IMR-90 (cell line): ENCODE data around the gene ZFYVE21. TPM values are rescaled to one million over a fixed set of nuclear protein-coding genes. Genes with fewer than 3 reads are reported as not detected.

Experiments
- ATAC-seq: fragments of 200-7000 bp; cut with Tn5 transposase; 2 replicates; pipeline ENCODE4 v1.9.1; 2020; ENCODE audit warnings: low read depth, mild to moderate bottlenecking, moderate library complexity
- BruUV-seq: library from RNA; stranded (reverse); fragments of 400-500 nt; replicated peaks from 2 replicates; lab custom pipeline; 2021; lab: Mats Ljungman, UMichigan
- CTCF ChIA-PET: fragments of 300-600 bp; formaldehyde crosslinking; extraction: SDS; loops from one replicate; lab custom pipeline; 2021; ENCODE audit warnings: antibody characterized with exemption; lab: Yijun Ruan, JAX
- POLR2A ChIA-PET: fragments of 300-600 bp; sonication (Branson Sonifier 250); formaldehyde crosslinking; loops from one replicate; lab custom pipeline; 2022; ENCODE audit warnings: antibody characterized with exemption; ENCODE audit not compliant: unreplicated experiment; lab: Charles Lee
- DNase-seq: peaks from one replicate; pipeline ENCODE4 v3.0.0; 2013
- H2AFZ ChIP-seq: replicated peaks from 2 replicates; pipeline ENCODE3; 2013; ENCODE audit warnings: low read length, mild to moderate bottlenecking; ENCODE audit not compliant: poor library complexity
- H2AK5ac ChIP-seq: 2 replicates; pipeline ENCODE4 v1.6.1; 2013; ENCODE audit warnings: low read depth, low read length, inconsistent platforms
- H2AK9ac ChIP-seq: replicated peaks from 2 replicates; pipeline ENCODE3; 2013; ENCODE audit warnings: mild to moderate bottlenecking, low read depth, low read length, moderate library complexity; ENCODE audit not compliant: poor library complexity
- H2BK120ac ChIP-seq: 2 replicates; pipeline ENCODE4 v1.6.1; 2013; ENCODE audit warnings: low read depth, low read length, inconsistent platforms
- H2BK15ac ChIP-seq: 3 replicates; pipeline ENCODE4 v1.6.1; 2013; ENCODE audit warnings: low read depth, low read length, inconsistent platforms
- H2BK20ac ChIP-seq: 2 replicates; pipeline ENCODE4 v1.6.1; 2013; ENCODE audit warnings: low read depth, mild to moderate bottlenecking, inconsistent platforms, low read length, moderate library complexity
- H2BK5ac ChIP-seq: 2 replicates; pipeline ENCODE4 v1.6.1; 2013; ENCODE audit warnings: mild to moderate bottlenecking, low read depth, low read length, inconsistent platforms; ENCODE audit not compliant: poor library complexity, severe bottlenecking
- H3K14ac ChIP-seq: replicated peaks from 2 replicates; pipeline ENCODE4 v1.6.1; 2013; ENCODE audit warnings: low read depth, low read length, inconsistent platforms
- H3K18ac ChIP-seq: 2 replicates; pipeline ENCODE4 v1.6.1; 2013; ENCODE audit warnings: low read depth, low read length, control low read depth
- H3K23ac ChIP-seq: 2 replicates; pipeline ENCODE4 v1.6.1; 2013; ENCODE audit warnings: low read depth, low read length, inconsistent platforms
- H3K27ac ChIP-seq: 2 replicates; pipeline ENCODE4 v1.5.1; 2013; ENCODE audit warnings: mild to moderate bottlenecking, control low read depth, low read length; ENCODE audit not compliant: insufficient read depth
- H3K27me3 ChIP-seq: 2 replicates; pipeline ENCODE4 v1.6.1; 2013; ENCODE audit warnings: low read length; ENCODE audit not compliant: control insufficient read depth, insufficient read depth
- H3K36me3 ChIP-seq: 2 replicates; pipeline ENCODE4 v1.6.1; 2013; ENCODE audit warnings: low read length, mixed read lengths; ENCODE audit not compliant: control insufficient read depth, insufficient read depth
- H3K4ac ChIP-seq: 2 replicates; pipeline ENCODE4 v1.6.1; 2013; ENCODE audit warnings: low read depth, low read length, inconsistent platforms
- H3K4me1 ChIP-seq: 2 replicates; pipeline ENCODE4 v1.6.1; 2013; ENCODE audit warnings: low read length, mixed read lengths; ENCODE audit not compliant: control insufficient read depth, insufficient read depth
- H3K4me2 ChIP-seq: 2 replicates; pipeline ENCODE4 v1.6.1; 2013; ENCODE audit warnings: low read depth, mild to moderate bottlenecking, control low read depth, low read length, moderate library complexity
- H3K4me3 ChIP-seq: 2 replicates; pipeline ENCODE4 v1.5.1; 2013; ENCODE audit warnings: low read depth, mild to moderate bottlenecking, control low read depth, low read length, moderate library complexity; ENCODE audit not compliant: insufficient read depth
- H3K56ac ChIP-seq: 2 replicates; pipeline ENCODE4 v1.6.1; 2013; ENCODE audit warnings: low read length, inconsistent platforms; ENCODE audit not compliant: insufficient read depth; ENCODE audit errors: extremely low read depth
- H3K79me1 ChIP-seq, 2 experiments: 2 replicates each; pipeline ENCODE4 v1.6.1; 2013; ENCODE audit warnings: low read length in 2 of 2, inconsistent platforms in 1 of 2, low read depth in 1 of 2
- H3K9ac ChIP-seq: 2 replicates; pipeline ENCODE4 v1.6.1; 2013; ENCODE audit warnings: low read depth, low read length, control low read depth
- H3K9me1 ChIP-seq: 2 replicates; pipeline ENCODE4 v1.6.1; 2013; ENCODE audit warnings: low read length, inconsistent platforms; ENCODE audit not compliant: insufficient read depth
- H3K9me3 ChIP-seq: 2 replicates; pipeline ENCODE4 v1.6.1; 2013; ENCODE audit warnings: low read length; ENCODE audit not compliant: control insufficient read depth, insufficient read depth
- H4K20me1 ChIP-seq: 2 replicates; pipeline ENCODE4 v1.6.1; 2013; ENCODE audit warnings: low read length, inconsistent platforms; ENCODE audit not compliant: insufficient read depth
- H4K5ac ChIP-seq: 2 replicates; pipeline ENCODE4 v1.6.1; 2013; ENCODE audit warnings: mild to moderate bottlenecking, low read depth, low read length, control low read depth
- H4K8ac ChIP-seq, 2 experiments: 2 replicates each; pipeline ENCODE4 v1.6.1; 2013; ENCODE audit warnings: low read depth in 2 of 2, low read length in 2 of 2, control low read depth in 1 of 2, inconsistent platforms in 1 of 2
- H4K91ac ChIP-seq: 2 replicates; pipeline ENCODE4 v1.6.1; 2013; ENCODE audit warnings: low read depth, low read length, inconsistent platforms; ENCODE audit not compliant: insufficient read depth
- CEBPB ChIP-seq: IDR thresholded peaks from 2 replicates; pipeline ENCODE4 v1.6.1; 2012; ENCODE audit warnings: low read depth, low read length, improper control_type of control experiment
- CHD1 ChIP-seq: IDR thresholded peaks from 2 replicates; pipeline ENCODE4 v1.6.1; 2012; ENCODE audit warnings: low read depth, low read length, improper control_type of control experiment
- CTCF ChIP-seq: conservative IDR thresholded peaks from 2 replicates; pipeline ENCODE4 v1.5.1; 2012; ENCODE audit warnings: mild to moderate bottlenecking, low read depth, low read length, improper control_type of control experiment
- MAFK ChIP-seq: IDR thresholded peaks from 2 replicates; pipeline ENCODE4 v1.6.1; 2012; ENCODE audit warnings: low read depth, low read length, improper control_type of control experiment
- MAZ ChIP-seq: IDR thresholded peaks from 2 replicates; pipeline ENCODE4 v1.6.1; 2012; ENCODE audit warnings: low read depth, mild to moderate bottlenecking, low read length, improper control_type of control experiment, moderate library complexity, borderline replicate concordance
- POLR2A ChIP-seq: IDR thresholded peaks from 2 replicates; pipeline ENCODE4 v1.6.1; 2012; ENCODE audit warnings: mild to moderate bottlenecking, low read depth, low read length
- RCOR1 ChIP-seq: IDR thresholded peaks from 2 replicates; pipeline ENCODE4 v1.6.1; 2012; ENCODE audit warnings: mild to moderate bottlenecking, low read length, improper control_type of control experiment; ENCODE audit not compliant: insufficient replicate concordance
- WGBS, 2 experiments: methylation state at CpG; one replicate each; pipeline versions ENCODE4 v1.1.5 to v1.1.7; 2013; ENCODE audit warnings: missing lambda C conversion rate in 2 of 2; ENCODE audit not compliant: insufficient read length in 1 of 2; ENCODE audit errors: extremely low coverage in 2 of 2; 5-methylcytosine and 5-hydroxymethylcytosine counted together
- dilution Hi-C: fragments of 300-500 bp; cut with HindIII; formaldehyde crosslinking; loops from one replicate; pipeline ENCODE4 v1.14.3; 2018; ENCODE audit warnings: low sequenced_read_pairs; ENCODE audit not compliant: unreplicated experiment
- in situ Hi-C: fragments of 300-500 bp; cut with MboI; formaldehyde crosslinking; loops from 3 replicates; pipeline ENCODE4 v1.14.3; 2019; ENCODE audit warnings: low sequenced_read_pairs, inconsistent platforms, mixed read lengths
- intact Hi-C: fragments of 100-400 bp; cut with micrococcal nuclease; formaldehyde crosslinking; loops from 2 replicates; pipeline ENCODE4 v1.10.0; 2022
- polyA plus RNA-seq, 3 experiments: library from polyadenylated mRNA; depleted of rRNA; stranded (reverse); fragments of >200 nt; gene quantifications; 2 replicates each; pipeline ENCODE4 v1.2.3, GENCODE V29; 2012; ENCODE audit warnings: low replicate concordance in 1 of 3
- total RNA-seq: library from RNA; depleted of rRNA; stranded (reverse); fragments of >200 nt; gene quantifications from 2 replicates; pipeline ENCODE4 v1.2.3, GENCODE V29; 2012

Gene ZFYVE21
- total and polyA plus RNA-seq, 2 of the 4 experiments (the other 2 are of a cell fraction): 41.2 to 89.2 TPM

- in situ Hi-C loops (no loop called here), intact Hi-C loops (no loop called here), dilution Hi-C loops (no loop called here)
- ChIA-PET POLR2A (no interaction called here), CTCF (no interaction called here)
- no peak for ATAC-seq
- no peak overlapping the region for H2AFZ ChIP-seq
- DNase-seq: no peak
- H3K14ac ChIP-seq: no peak overlapping the region
- no peak overlapping the region for H2BK20ac ChIP-seq
- H2BK120ac ChIP-seq: no peak overlapping the region
- no peaks in the 10 kb centered on the region for H3K4me1 ChIP-seq
- H3K9ac ChIP-seq: no peak overlapping the region
- no peak overlapping the region for H3K27ac ChIP-seq
- no peaks in the 10 kb centered on the region for H3K27me3 ChIP-seq
- H3K9me1 ChIP-seq: no peaks in the 10 kb centered on the region
- peaks cover 40% of the 10 kb centered on the region for H4K20me1 ChIP-seq
- H2BK5ac ChIP-seq: no peak overlapping the region
- no peak for TF ChIP-seq CTCF
- TF ChIP-seq POLR2A: no peak
- TF ChIP-seq MAZ: no peak
- no peak for TF ChIP-seq CHD1
- no peak for TF ChIP-seq MAFK
- TF ChIP-seq CEBPB: no peak
- TF ChIP-seq RCOR1: no peak
- no peak overlapping the region for H2AK5ac ChIP-seq
- peaks cover 45% of the 10 kb centered on the region for H3K36me3 ChIP-seq
- H2AK9ac ChIP-seq: no peak overlapping the region
- no peak overlapping the region for H3K18ac ChIP-seq
- no peak overlapping the region for H3K4ac ChIP-seq
- no peak overlapping the region for H3K4me3 ChIP-seq
- BruUV-seq: no TSS peak
- H3K79me1 ChIP-seq: peaks cover 14 to 27% of the 10 kb centered on the region in 2 experiments
- no peak overlapping the region for H4K5ac ChIP-seq
- no peak overlapping the region for H3K4me2 ChIP-seq
- no peak overlapping the region for H3K56ac ChIP-seq
- no peak overlapping the region for H4K91ac ChIP-seq
- H2BK15ac ChIP-seq: no peak overlapping the region
- WGBS, 2 experiments: 89% methylated on average over 9 of the region's 19 CpGs; no CpG with 5 or more reads in 1 of the 2 experiments
- no peak overlapping the region for H4K8ac ChIP-seq
- no peaks in the 10 kb centered on the region for H3K9me3 ChIP-seq
- no peak overlapping the region for H3K23ac ChIP-seq
Measured at GRCh38 chr14:103728141-103728540, 12.5 kb downstream of the ZFYVE21 start.
